PC-9 (cell line): ENCODE data around the gene TKT.

ENCODE experiments used
- CTCF ChIP-seq: fragments of 200-600 bp; sonication (generic); conservative IDR thresholded peaks from 2 replicates; pipeline ENCODE4 v1.6.1; 2017; ENCODE audit warnings: mixed run types, antibody characterized with exemption, mild to moderate bottlenecking, moderate library complexity
- EZH2 ChIP-seq: fragments of 200-600 bp; sonication (generic); IDR thresholded peaks from 2 replicates; pipeline ENCODE4 v1.8.0; 2017; ENCODE audit warnings: antibody characterized with exemption, low read depth

GRCh38 chr3:53182764-53183355, 73.0 kb downstream of the TKT start:
- TF ChIP-seq CTCF (no peak), EZH2 (no peak)
